Brain microvascular endothelial cell (primary cell): Measurements from ENCODE around the gene FSTL4.

Experiments used
- DNase-seq: peaks from one replicate; pipeline ENCODE4 v3.0.0-alpha.2; 2020
- H3K27ac ChIP-seq: fragments of 250-450 bp; sonication (Bioruptor Pico); 2 replicates; pipeline ENCODE4 v1.5.1; 2020; ENCODE audit warnings: mild to moderate bottlenecking, moderate library complexity
- H3K27me3 ChIP-seq: fragments of 250-450 bp; sonication (Bioruptor Pico); replicated peaks from 2 replicates; pipeline ENCODE4 v1.5.1; 2020; ENCODE audit warnings: mild to moderate bottlenecking
- H3K36me3 ChIP-seq: fragments of 250-450 bp; sonication (Bioruptor Pico); replicated peaks from 2 replicates; pipeline ENCODE4 v1.5.1; 2020; ENCODE audit warnings: mild to moderate bottlenecking
- H3K4me3 ChIP-seq: 2 replicates; pipeline ENCODE4 v1.5.1; 2011; ENCODE audit warnings: low read depth, mild to moderate bottlenecking, control low read depth, low read length, moderate library complexity
- in situ Hi-C: cut with HindIII; loops from 2 replicates; pipeline ENCODE4 v1.10.0; 2017; ENCODE audit warnings: low sequenced_read_pairs, low pct_ligation_motif_present
- TF ChIP-seq, protein P1 (sequence below): IDR thresholded peaks from 2 replicates; pipeline ENCODE4 v1.5.1; 2011; ENCODE audit warnings: low read depth, mild to moderate bottlenecking, moderate library complexity, low read length, control low read depth, inconsistent platforms; ENCODE audit errors: missing control alignments

The FSTL4 gene

GRCh38 chr5:133404724-133405123, 207.6 kb downstream of the FSTL4 start:
- Histone ChIP-seq H3K27ac (no peak overlapping the region), H3K4me3 (no peak overlapping the region), H3K36me3 (no peaks in the 10 kb centered on the region), H3K27me3 (no peaks in the 10 kb centered on the region)
- no peak for DNase-seq
- TF ChIP-seq, protein P1, sequence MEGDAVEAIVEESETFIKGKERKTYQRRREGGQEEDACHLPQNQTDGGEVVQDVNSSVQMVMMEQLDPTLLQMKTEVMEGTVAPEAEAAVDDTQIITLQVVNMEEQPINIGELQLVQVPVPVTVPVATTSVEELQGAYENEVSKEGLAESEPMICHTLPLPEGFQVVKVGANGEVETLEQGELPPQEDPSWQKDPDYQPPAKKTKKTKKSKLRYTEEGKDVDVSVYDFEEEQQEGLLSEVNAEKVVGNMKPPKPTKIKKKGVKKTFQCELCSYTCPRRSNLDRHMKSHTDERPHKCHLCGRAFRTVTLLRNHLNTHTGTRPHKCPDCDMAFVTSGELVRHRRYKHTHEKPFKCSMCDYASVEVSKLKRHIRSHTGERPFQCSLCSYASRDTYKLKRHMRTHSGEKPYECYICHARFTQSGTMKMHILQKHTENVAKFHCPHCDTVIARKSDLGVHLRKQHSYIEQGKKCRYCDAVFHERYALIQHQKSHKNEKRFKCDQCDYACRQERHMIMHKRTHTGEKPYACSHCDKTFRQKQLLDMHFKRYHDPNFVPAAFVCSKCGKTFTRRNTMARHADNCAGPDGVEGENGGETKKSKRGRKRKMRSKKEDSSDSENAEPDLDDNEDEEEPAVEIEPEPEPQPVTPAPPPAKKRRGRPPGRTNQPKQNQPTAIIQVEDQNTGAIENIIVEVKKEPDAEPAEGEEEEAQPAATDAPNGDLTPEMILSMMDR = peak; percentile 38
- in situ Hi-C loops = no loop called here

GRCh38 chr5:133403741-133404364, 208.5 kb downstream of the FSTL4 start:
- Histone ChIP-seq H3K4me3 (no peak overlapping the region), H3K36me3 (no peaks in the 10 kb centered on the region), H3K27me3 (no peaks in the 10 kb centered on the region), H3K27ac (no peak overlapping the region)
- TF ChIP-seq, protein P1 = no peak
- in situ Hi-C loops = no loop called here
- no peak for DNase-seq

- Histone ChIP-seq H3K27me3 (no peaks in the 10 kb centered on the region), H3K27ac (no peak overlapping the region), H3K36me3 (no peaks in the 10 kb centered on the region), H3K4me3 (no peak overlapping the region)
- in situ Hi-C loops = no loop called here
- TF ChIP-seq, protein P1 = no peak
- no peak for DNase-seq
These were observed 209.6 kb downstream of the FSTL4 start for GRCh38 chr5:133402775-133403174.

GRCh38 chr5:133401731-133402347, 210.5 kb downstream of the FSTL4 start:
- in situ Hi-C loops = no loop called here
- H3K27ac ChIP-seq = no peak overlapping the region
- no peaks in the 10 kb centered on the region for H3K27me3 ChIP-seq
- H3K36me3 ChIP-seq = no peaks in the 10 kb centered on the region
- DNase-seq = no peak
- TF ChIP-seq, protein P1 = no peak
- no peak overlapping the region for H3K4me3 ChIP-seq

- H3K27ac ChIP-seq = no peak overlapping the region
- DNase-seq = no peak
- TF ChIP-seq, protein P1 = no peak
- in situ Hi-C loops = no loop called here
- no peaks in the 10 kb centered on the region for H3K27me3 ChIP-seq
- H3K4me3 ChIP-seq = no peak overlapping the region
- H3K36me3 ChIP-seq = no peaks in the 10 kb centered on the region
These were observed 211.4 kb downstream of the FSTL4 start for GRCh38 chr5:133400831-133401351.
